Choroid plexus epithelial cell (primary cell): ENCODE results near the gene FBXO21.
A peak's percentile ranks its signal among the peaks of the same experiment; 100 is the strongest.

Experiments used
- DNase-seq: peaks from one replicate; pipeline ENCODE4 v3.0.0-alpha.2; 2010; ENCODE audit warnings: low read depth
- H3K4me3 ChIP-seq: 2 replicates; pipeline ENCODE4 v1.5.1; 2011; ENCODE audit warnings: low read depth, mild to moderate bottlenecking, control low read depth, low read length, moderate library complexity
- TF ChIP-seq, protein P1 (sequence below): conservative IDR thresholded peaks from 2 replicates; pipeline ENCODE4 v1.5.1; 2011; ENCODE audit warnings: low read depth, mild to moderate bottlenecking, control low read depth, inconsistent platforms, low read length, moderate library complexity

The FBXO21 gene

DNA sequence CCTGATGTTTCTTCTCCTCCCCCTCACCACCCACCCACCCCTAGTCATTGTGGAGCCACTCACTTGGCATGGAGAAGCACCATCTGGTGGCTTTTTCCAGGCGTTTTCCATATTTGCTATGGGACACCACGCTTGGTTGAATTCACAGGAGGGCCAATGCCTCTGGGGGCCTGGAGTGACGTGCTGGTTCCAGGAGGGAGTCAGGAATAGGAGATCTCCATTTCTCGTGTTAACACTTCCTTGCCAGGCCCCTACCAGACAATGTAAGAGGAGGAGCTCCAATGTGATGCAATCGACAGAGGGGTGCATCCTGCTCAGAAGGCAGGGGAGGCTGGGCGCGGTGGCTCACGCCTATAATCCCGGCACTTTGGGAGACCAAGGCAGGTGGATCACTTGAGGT, 69.5 kb downstream of the FBXO21 start:
- no peak overlapping the region for H3K4me3 ChIP-seq
- TF ChIP-seq, protein P1, sequence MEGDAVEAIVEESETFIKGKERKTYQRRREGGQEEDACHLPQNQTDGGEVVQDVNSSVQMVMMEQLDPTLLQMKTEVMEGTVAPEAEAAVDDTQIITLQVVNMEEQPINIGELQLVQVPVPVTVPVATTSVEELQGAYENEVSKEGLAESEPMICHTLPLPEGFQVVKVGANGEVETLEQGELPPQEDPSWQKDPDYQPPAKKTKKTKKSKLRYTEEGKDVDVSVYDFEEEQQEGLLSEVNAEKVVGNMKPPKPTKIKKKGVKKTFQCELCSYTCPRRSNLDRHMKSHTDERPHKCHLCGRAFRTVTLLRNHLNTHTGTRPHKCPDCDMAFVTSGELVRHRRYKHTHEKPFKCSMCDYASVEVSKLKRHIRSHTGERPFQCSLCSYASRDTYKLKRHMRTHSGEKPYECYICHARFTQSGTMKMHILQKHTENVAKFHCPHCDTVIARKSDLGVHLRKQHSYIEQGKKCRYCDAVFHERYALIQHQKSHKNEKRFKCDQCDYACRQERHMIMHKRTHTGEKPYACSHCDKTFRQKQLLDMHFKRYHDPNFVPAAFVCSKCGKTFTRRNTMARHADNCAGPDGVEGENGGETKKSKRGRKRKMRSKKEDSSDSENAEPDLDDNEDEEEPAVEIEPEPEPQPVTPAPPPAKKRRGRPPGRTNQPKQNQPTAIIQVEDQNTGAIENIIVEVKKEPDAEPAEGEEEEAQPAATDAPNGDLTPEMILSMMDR = no peak
- no peak for DNase-seq

DNA sequence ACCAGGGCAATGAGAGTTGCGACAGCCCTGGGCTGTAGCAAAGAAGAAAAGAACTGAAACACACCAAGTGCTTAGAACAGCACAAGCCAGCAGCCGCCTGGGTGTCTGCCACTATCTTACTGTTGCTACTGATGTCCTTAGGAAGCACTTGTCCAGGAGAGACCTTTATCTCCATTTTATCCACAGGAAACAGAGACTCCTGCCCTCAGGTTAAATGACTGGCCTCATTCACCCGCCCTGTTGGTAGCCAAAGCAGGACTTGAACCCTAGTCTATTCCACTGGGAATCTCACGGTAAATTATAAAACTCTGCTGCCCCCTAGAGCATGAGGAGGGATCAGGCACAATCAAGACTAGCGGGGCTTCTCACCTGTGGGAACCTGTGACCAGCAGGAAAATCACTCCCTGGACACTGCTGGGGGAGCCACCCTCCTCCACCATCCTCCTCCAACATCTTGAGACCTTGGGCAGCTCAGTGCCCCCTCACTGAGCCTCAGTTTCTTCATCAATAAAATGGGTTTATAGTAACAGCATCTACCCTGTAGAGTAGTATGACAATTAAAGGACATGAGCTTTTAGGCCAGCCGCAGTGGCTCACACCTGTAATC, 70.6 kb downstream of the FBXO21 start:
- H3K4me3 ChIP-seq = no peak overlapping the region
- DNase-seq = no peak
- TF ChIP-seq, protein P1 = peak; percentile 80

DNA sequence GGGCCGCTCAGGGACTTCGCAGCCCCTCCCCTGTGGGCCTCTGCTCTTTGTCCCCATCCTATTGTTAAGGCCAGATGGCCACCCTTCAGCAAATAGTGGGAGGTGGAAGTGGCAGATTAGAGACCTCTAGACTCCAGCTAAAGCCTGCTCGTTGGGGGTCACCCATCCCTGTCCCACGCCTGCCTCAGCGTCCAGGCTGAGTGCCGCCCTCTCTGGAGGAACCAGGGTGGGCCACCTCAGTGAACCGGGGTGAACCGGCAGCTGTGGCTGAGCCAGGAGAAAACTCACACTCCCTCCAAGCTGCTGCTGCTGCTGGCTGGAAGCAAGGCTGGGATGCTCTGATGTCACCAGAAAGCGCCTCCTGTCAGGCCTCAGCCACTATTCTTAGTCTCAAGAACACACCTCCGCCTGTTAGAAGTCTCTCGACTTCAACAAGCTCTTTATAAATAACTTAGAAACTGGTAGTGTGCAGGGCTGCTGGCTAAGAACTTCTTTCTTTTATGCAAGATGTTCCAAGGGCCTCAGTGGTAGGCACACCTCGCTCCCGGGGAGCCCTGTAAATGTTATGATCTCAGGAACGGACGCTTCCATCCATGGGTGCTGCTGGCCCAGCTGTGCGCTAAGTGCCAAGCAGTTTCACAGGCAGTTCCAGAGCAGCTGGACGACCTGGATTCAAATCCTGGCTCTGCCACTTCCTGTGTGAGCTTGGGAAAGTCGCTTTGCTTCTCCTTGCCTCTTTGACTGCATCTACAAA, 71.3 kb downstream of the FBXO21 start:
- TF ChIP-seq, protein P1 = no peak
- DNase-seq = no peak
- no peak overlapping the region for H3K4me3 ChIP-seq

DNA sequence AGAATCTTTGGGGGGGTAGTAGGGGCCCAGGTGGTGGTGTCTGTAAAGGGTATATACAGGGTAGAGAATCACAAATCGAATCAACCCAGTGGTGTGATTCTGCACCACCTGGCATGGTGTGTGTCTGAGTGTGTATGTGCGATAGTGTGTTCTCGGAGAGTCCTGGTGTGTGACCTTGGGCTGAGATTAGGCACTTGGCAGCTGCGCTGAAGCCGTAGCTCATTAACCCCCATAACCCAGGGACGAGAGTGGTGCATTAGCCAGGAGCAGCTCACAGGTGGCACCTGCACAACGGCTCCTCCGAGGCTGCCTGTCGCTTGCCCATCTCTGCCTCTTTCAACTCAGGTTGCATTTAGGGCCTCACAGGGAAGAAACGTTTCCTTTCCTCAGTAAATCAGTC, 75.5 kb downstream of the FBXO21 start:
- H3K4me3 ChIP-seq = no peak overlapping the region
- DNase-seq = no peak
- TF ChIP-seq, protein P1 = no peak

DNA sequence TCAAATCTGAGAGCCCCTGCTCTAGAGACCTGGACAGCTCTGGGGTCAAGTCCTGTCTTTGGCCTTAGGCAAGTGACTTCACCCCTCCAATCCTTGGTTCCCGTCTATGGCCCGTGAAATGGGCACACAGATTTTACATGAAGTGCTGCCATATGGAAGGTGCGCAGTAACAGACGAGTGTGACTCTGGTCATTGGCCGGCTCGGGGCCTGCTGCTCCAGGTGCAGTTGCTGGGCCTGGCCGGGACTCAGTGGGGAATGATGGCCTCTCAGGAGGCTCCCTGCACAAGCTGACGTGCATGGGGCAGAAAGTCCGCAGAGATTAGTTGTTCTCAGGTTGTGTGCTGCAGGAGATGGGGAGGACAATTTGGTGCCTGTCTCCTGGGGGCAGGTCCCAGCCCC, 77.0 kb downstream of the FBXO21 start:
- TF ChIP-seq, protein P1 = no peak
- DNase-seq = no peak
- H3K4me3 ChIP-seq = no peak overlapping the region

DNA sequence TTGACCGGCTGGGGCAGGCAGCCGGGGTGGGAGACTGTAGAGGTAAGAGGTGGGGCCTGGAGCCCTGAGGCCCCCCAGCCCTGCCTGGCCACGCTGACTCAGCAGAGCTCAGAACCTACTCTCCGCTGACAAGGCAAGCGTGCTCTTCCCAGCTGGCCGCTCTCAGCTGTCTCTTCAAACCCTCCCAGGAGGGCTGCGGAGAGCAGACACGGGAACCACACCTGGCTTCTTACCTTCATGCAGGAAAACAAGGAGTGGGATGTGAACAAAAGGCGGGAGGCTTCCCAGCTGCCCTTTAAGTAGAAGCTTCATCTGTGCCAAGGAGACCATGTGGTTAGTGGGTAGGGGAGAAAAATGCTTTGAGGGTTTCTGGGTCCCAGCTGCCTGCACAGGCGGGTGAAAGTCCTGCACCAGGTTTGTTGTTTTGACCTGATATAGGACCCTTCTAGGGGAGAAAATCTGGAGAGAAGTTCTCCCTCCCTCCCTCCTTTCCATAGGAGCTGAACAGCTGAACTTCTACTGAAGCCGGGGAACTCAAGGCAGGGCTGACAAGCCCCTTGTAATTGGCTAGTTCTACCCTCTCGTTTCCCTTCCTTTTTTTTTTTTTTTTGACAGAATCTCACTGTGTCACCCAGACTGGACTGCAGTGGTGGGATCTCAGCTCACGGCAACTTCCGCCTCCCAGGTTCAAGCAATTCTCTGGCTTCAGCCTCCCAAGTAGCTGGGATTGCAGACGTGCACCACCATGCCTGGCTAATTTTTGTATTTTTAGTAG, 78.3 kb downstream of the FBXO21 start:
- DNase-seq = no peak
- TF ChIP-seq, protein P1 = no peak
- no peak overlapping the region for H3K4me3 ChIP-seq
